ENCODE results near the gene ARID4B. TPM values are rescaled to one million over a fixed set of nuclear protein-coding genes. Genes with fewer than 3 reads are reported as not detected.

Gene ARID4B
- polyA plus RNA-seq, 2 donors = 7.0 to 12.3 TPM

GRCh38 chr1:235129774-235130570 is 198.0 kb downstream of the ARID4B start:
- 94 to 96% methylated on average over 4 of the region's 4 CpGs for WGBS, 2 donors
- H3K36me3 ChIP-seq (ENCODE audit: control insufficient read depth in 2 of 2, insufficient read depth in 2 of 2, low read length in 1 of 2) = peaks cover 0 to 6% of the 10 kb centered on the region in 2 donors
- no peaks in the 10 kb centered on the region for H3K27me3 ChIP-seq (ENCODE audit: control insufficient read depth in 1 of 2, insufficient read depth in 2 of 2, low read length in 2 of 2)
- no peak overlapping the region for H3K27ac ChIP-seq (ENCODE audit: low read depth in 2 of 2, low read length in 1 of 2)
- no peak overlapping the region for H3K4me3 ChIP-seq (ENCODE audit: low read depth in 1 of 2, low read length in 2 of 2)
- H3K4me1 ChIP-seq (ENCODE audit: control insufficient read depth in 2 of 2, insufficient read depth in 2 of 2, low read length in 1 of 2) = no peaks in the 10 kb centered on the region
- no peaks in the 10 kb centered on the region for H3K9me3 ChIP-seq (ENCODE audit: control insufficient read depth in 2 of 2, insufficient read depth in 1 of 2, low read depth in 1 of 2, low read length in 1 of 2)

GRCh38 chr1:235128456-235129328 is 199.3 kb downstream of the ARID4B start, which contains the start of gene TOMM20:
TSS of gene TOMM20 (minus strand) at chr1:235128837. CDS start at chr1:235128715, 122 bp downstream.
- Histone ChIP-seq H3K9me3 (ENCODE audit: control insufficient read depth in 2 of 2, insufficient read depth in 1 of 2, low read depth in 1 of 2, low read length in 1 of 2) (no peaks in the 10 kb centered on the region), H3K4me3 (ENCODE audit: low read depth in 1 of 2, low read length in 2 of 2) (peak within 1 kb of the TSS; percentile 84 to 97), H3K27ac (ENCODE audit: low read depth in 2 of 2, low read length in 1 of 2) (peak within 1 kb of the TSS; percentile 90 to 91), H3K4me1 (ENCODE audit: control insufficient read depth in 2 of 2, insufficient read depth in 2 of 2, low read length in 1 of 2) (no peaks in the 10 kb centered on the region), H3K27me3 (ENCODE audit: control insufficient read depth in 1 of 2, insufficient read depth in 2 of 2, low read length in 2 of 2) (no peaks in the 10 kb centered on the region), H3K36me3 (ENCODE audit: control insufficient read depth in 2 of 2, insufficient read depth in 2 of 2, low read length in 1 of 2) (peaks cover 0 to under 1% of the 10 kb centered on the region in 2 donors)
- WGBS, 2 donors = 1% methylated on average over 67 of the region's 67 CpGs

- no peaks in the 10 kb centered on the region for H3K36me3 ChIP-seq (ENCODE audit: control insufficient read depth in 2 of 2, insufficient read depth in 2 of 2, low read length in 1 of 2)
- no peaks in the 10 kb centered on the region for H3K9me3 ChIP-seq (ENCODE audit: control insufficient read depth in 2 of 2, insufficient read depth in 1 of 2, low read depth in 1 of 2, low read length in 1 of 2)
- peak overlapping the region; percentile 90 to 91 for H3K27ac ChIP-seq (ENCODE audit: low read depth in 2 of 2, low read length in 1 of 2)
- WGBS, 2 donors = 1 to 2% methylated on average over 35 of the region's 35 CpGs
- peak overlapping the region; percentile 84 to 97 for H3K4me3 ChIP-seq (ENCODE audit: low read depth in 1 of 2, low read length in 2 of 2)
- no peaks in the 10 kb centered on the region for H3K4me1 ChIP-seq (ENCODE audit: control insufficient read depth in 2 of 2, insufficient read depth in 2 of 2, low read length in 1 of 2)
- no peaks in the 10 kb centered on the region for H3K27me3 ChIP-seq (ENCODE audit: control insufficient read depth in 1 of 2, insufficient read depth in 2 of 2, low read length in 2 of 2)
These were observed 200.1 kb downstream of the ARID4B start for GRCh38 chr1:235127732-235128455.

GRCh38 chr1:235127203-235127602 is 200.8 kb downstream of the ARID4B start:
- Histone ChIP-seq H3K27me3 (ENCODE audit: control insufficient read depth in 1 of 2, insufficient read depth in 2 of 2, low read length in 2 of 2) (no peaks in the 10 kb centered on the region), H3K9me3 (ENCODE audit: control insufficient read depth in 2 of 2, insufficient read depth in 1 of 2, low read depth in 1 of 2, low read length in 1 of 2) (no peaks in the 10 kb centered on the region), H3K4me3 (ENCODE audit: low read depth in 1 of 2, low read length in 2 of 2) (peak overlapping the region; percentile 5 to 84), H3K36me3 (ENCODE audit: control insufficient read depth in 2 of 2, insufficient read depth in 2 of 2, low read length in 1 of 2) (no peaks in the 10 kb centered on the region), H3K27ac (ENCODE audit: low read depth in 2 of 2, low read length in 1 of 2) (no peak overlapping the region), H3K4me1 (ENCODE audit: control insufficient read depth in 2 of 2, insufficient read depth in 2 of 2, low read length in 1 of 2) (no peaks in the 10 kb centered on the region)
- WGBS, 2 donors = 19 to 21% methylated on average over 4 of the region's 4 CpGs

- 65 to 67% methylated on average over 1 of the region's 1 CpG for WGBS, 2 donors
- no peak overlapping the region for H3K27ac ChIP-seq (ENCODE audit: low read depth in 2 of 2, low read length in 1 of 2)
- no peak overlapping the region for H3K4me3 ChIP-seq (ENCODE audit: low read depth in 1 of 2, low read length in 2 of 2)
- H3K4me1 ChIP-seq (ENCODE audit: control insufficient read depth in 2 of 2, insufficient read depth in 2 of 2, low read length in 1 of 2) = no peaks in the 10 kb centered on the region
- H3K27me3 ChIP-seq (ENCODE audit: control insufficient read depth in 1 of 2, insufficient read depth in 2 of 2, low read length in 2 of 2) = no peaks in the 10 kb centered on the region
- H3K36me3 ChIP-seq (ENCODE audit: control insufficient read depth in 2 of 2, insufficient read depth in 2 of 2, low read length in 1 of 2) = peaks cover 0 to 2% of the 10 kb centered on the region in 2 donors
- H3K9me3 ChIP-seq (ENCODE audit: control insufficient read depth in 2 of 2, insufficient read depth in 1 of 2, low read depth in 1 of 2, low read length in 1 of 2) = no peaks in the 10 kb centered on the region
These were observed 203.3 kb downstream of the ARID4B start for GRCh38 chr1:235124665-235125064.

- Histone ChIP-seq H3K36me3 (ENCODE audit: control insufficient read depth in 2 of 2, insufficient read depth in 2 of 2, low read length in 1 of 2) (peaks cover 0 to 2% of the 10 kb centered on the region in 2 donors), H3K27me3 (ENCODE audit: control insufficient read depth in 1 of 2, insufficient read depth in 2 of 2, low read length in 2 of 2) (no peaks in the 10 kb centered on the region), H3K4me1 (ENCODE audit: control insufficient read depth in 2 of 2, insufficient read depth in 2 of 2, low read length in 1 of 2) (no peaks in the 10 kb centered on the region), H3K27ac (ENCODE audit: low read depth in 2 of 2, low read length in 1 of 2) (no peak overlapping the region), H3K9me3 (ENCODE audit: control insufficient read depth in 2 of 2, insufficient read depth in 1 of 2, low read depth in 1 of 2, low read length in 1 of 2) (no peaks in the 10 kb centered on the region), H3K4me3 (ENCODE audit: low read depth in 1 of 2, low read length in 2 of 2) (no peak overlapping the region)
- WGBS, 2 donors = 94 to 95% methylated on average over 9 of the region's 9 CpGs
These were observed 203.9 kb downstream of the ARID4B start for GRCh38 chr1:235124111-235124510.

GRCh38 chr1:235122348-235122747 is 205.6 kb downstream of the ARID4B start:
- WGBS, 2 donors = 58 to 77% methylated on average over 1 of the region's 1 CpG
- no peaks in the 10 kb centered on the region for H3K4me1 ChIP-seq (ENCODE audit: control insufficient read depth in 2 of 2, insufficient read depth in 2 of 2, low read length in 1 of 2)
- H3K27me3 ChIP-seq (ENCODE audit: control insufficient read depth in 1 of 2, insufficient read depth in 2 of 2, low read length in 2 of 2) = no peaks in the 10 kb centered on the region
- peaks cover 7 to 14% of the 10 kb centered on the region in 2 donors for H3K36me3 ChIP-seq (ENCODE audit: control insufficient read depth in 2 of 2, insufficient read depth in 2 of 2, low read length in 1 of 2)
- H3K4me3 ChIP-seq (ENCODE audit: low read depth in 1 of 2, low read length in 2 of 2) = no peak overlapping the region
- H3K27ac ChIP-seq (ENCODE audit: low read depth in 2 of 2, low read length in 1 of 2) = no peak overlapping the region
- no peaks in the 10 kb centered on the region for H3K9me3 ChIP-seq (ENCODE audit: control insufficient read depth in 2 of 2, insufficient read depth in 1 of 2, low read depth in 1 of 2, low read length in 1 of 2)

Measured in esophagus (tissue), 2 donors.